ENCODE measurements around the gene EHBP1L1.

DNA sequence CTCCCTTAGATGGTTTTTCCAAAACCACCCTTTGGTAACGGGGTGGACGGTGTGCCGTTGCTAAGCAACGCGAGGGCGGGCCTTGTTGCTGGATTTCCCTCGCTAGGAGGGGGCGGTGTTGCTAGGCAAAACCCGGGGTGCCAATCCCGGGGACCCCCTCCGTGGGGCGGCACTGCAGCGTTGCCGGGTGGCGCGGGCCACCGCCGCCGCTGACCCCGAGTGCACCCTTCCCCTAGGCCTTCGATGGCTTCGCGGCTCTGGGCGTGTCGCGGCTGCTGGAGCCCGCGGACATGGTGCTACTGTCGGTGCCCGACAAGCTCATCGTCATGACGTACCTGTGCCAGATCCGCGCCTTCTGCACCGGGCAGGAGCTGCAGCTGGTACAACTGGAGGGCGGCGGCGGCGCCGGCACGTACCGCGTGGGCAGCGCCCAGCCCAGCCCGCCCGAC is 8.9 kb downstream of the EHBP1L1 start:
- no peak for TF ChIP-seq POLR2A (IDR thresholded peaks at IDR 0.05; ENCODE audit: low read depth, low read length)
- no peak for TF ChIP-seq POLR2AphosphoS5 (IDR thresholded peaks at IDR 0.05; ENCODE audit: low read depth, low read length)
- TF ChIP-seq TAF1 (IDR thresholded peaks at IDR 0.05; ENCODE audit: low read depth, low read length): no peak

All from GM12891 (cell line).